WTC11 (cell line): Measurements from ENCODE around the gene AKT1S1. TPM values are rescaled to one million over a fixed set of nuclear protein-coding genes. Genes with fewer than 3 reads are reported as not detected.

Source experiments
- ATAC-seq: fragments of 200-7000 bp; cut with Tn5 transposase; 2 replicates; pipeline ENCODE4 v1.10.0; 2021; ENCODE audit warnings: mild to moderate bottlenecking, moderate library complexity
- CTCF ChIA-PET: fragments of 300-600 bp; sonication (Branson Sonifier 250); formaldehyde crosslinking; loops from one replicate; lab custom pipeline; 2021; ENCODE audit warnings: antibody characterized with exemption; lab: Charles Lee
- POLR2A ChIA-PET: fragments of 350-600 bp; sonication (Branson Sonifier 250); formaldehyde crosslinking; loops from one replicate; lab custom pipeline; 2021; ENCODE audit warnings: antibody characterized with exemption; lab: Charles Lee
- DNase-seq: peaks from one replicate; pipeline ENCODE4 v3.0.0; 2021; ENCODE audit warnings: low spot score
- H3K27ac Mint-ChIP-seq: 2 replicates; pipeline ENCODE4 v1.8.0; 2021; ENCODE audit warnings: mixed read lengths
- H3K27me3 Mint-ChIP-seq: 2 replicates; pipeline ENCODE4 v1.8.0; 2021; ENCODE audit warnings: low read depth, mild to moderate bottlenecking, moderate library complexity, mixed read lengths
- H3K36me3 Mint-ChIP-seq: 2 replicates; pipeline ENCODE4 v1.8.0; 2021; ENCODE audit warnings: mixed read lengths
- H3K4me1 Mint-ChIP-seq: 2 replicates; pipeline ENCODE4 v1.8.0; 2022; ENCODE audit warnings: mixed read lengths
- H3K4me3 Mint-ChIP-seq: 2 replicates; pipeline ENCODE4 v1.8.0; 2021; ENCODE audit warnings: mild to moderate bottlenecking, moderate library complexity, mixed read lengths
- H3K9me3 Mint-ChIP-seq: 2 replicates; pipeline ENCODE4 v1.8.0; 2021; ENCODE audit warnings: mixed read lengths
- CREM ChIP-seq: sonication (generic); formaldehyde crosslinking; IDR thresholded peaks from 2 replicates; pipeline ENCODE4 v1.8.1; 2022; ENCODE audit warnings: mild to moderate bottlenecking, missing genetic modification reagents, moderate library complexity
- ELF4 ChIP-seq: sonication (generic); formaldehyde crosslinking; IDR thresholded peaks from 2 replicates; pipeline ENCODE4 v1.8.1; 2022; ENCODE audit warnings: low read depth, mild to moderate bottlenecking, moderate library complexity, missing genetic modification reagents
- EMX1 ChIP-seq: fragments of 250-450 bp; sonication (Bioruptor Pico); IDR thresholded peaks from 2 replicates; pipeline ENCODE4 v1.8.0; 2021; ENCODE audit warnings: mild to moderate bottlenecking
- ETV6 ChIP-seq: sonication (generic); formaldehyde crosslinking; IDR thresholded peaks from 2 replicates; pipeline ENCODE4 v1.8.1; 2022; ENCODE audit warnings: mild to moderate bottlenecking, missing genetic modification reagents
- FOXK1 ChIP-seq: sonication (generic); formaldehyde crosslinking; IDR thresholded peaks from 2 replicates; pipeline ENCODE4 v1.8.0; 2022; ENCODE audit warnings: mild to moderate bottlenecking, moderate library complexity, missing genetic modification reagents
- IRF1 ChIP-seq: sonication (generic); formaldehyde crosslinking; IDR thresholded peaks from 2 replicates; pipeline ENCODE4 v1.8.0; 2023; ENCODE audit warnings: missing genetic modification reagents
- JUN ChIP-seq: sonication (generic); formaldehyde crosslinking; IDR thresholded peaks from 2 replicates; pipeline ENCODE4 v1.8.0; 2023; ENCODE audit warnings: mild to moderate bottlenecking, missing genetic modification reagents
- NFYB ChIP-seq: sonication (generic); formaldehyde crosslinking; conservative IDR thresholded peaks from 2 replicates; pipeline ENCODE4 v1.8.0; 2022; ENCODE audit warnings: low read depth, missing genetic modification reagents
- NR1H2 ChIP-seq: sonication (generic); formaldehyde crosslinking; IDR thresholded peaks from 2 replicates; pipeline ENCODE4 v1.9.0; 2021; ENCODE audit warnings: mild to moderate bottlenecking, moderate library complexity, missing genetic modification reagents
- NR2C2 ChIP-seq: sonication (generic); formaldehyde crosslinking; IDR thresholded peaks from 2 replicates; pipeline ENCODE4 v1.8.0; 2022; ENCODE audit warnings: mild to moderate bottlenecking, missing genetic modification reagents
- PRRX2 ChIP-seq: fragments of 250-450 bp; sonication (Bioruptor Pico); IDR thresholded peaks from 2 replicates; pipeline ENCODE4 v1.8.0; 2021; ENCODE audit warnings: mild to moderate bottlenecking
- RORB ChIP-seq: fragments of 250-450 bp; sonication (Bioruptor Pico); IDR thresholded peaks from 2 replicates; pipeline ENCODE4 v1.9.0; 2021; ENCODE audit warnings: mild to moderate bottlenecking
- SMAD4 ChIP-seq: sonication (generic); formaldehyde crosslinking; IDR thresholded peaks from 2 replicates; pipeline ENCODE4 v1.8.0; 2022; ENCODE audit warnings: mild to moderate bottlenecking, missing genetic modification reagents
- SOX15 ChIP-seq: fragments of 250-450 bp; sonication (Bioruptor Pico); IDR thresholded peaks from 2 replicates; pipeline ENCODE4 v1.9.0; 2021; ENCODE audit warnings: mild to moderate bottlenecking
- TCF7 ChIP-seq: sonication (generic); formaldehyde crosslinking; IDR thresholded peaks from 2 replicates; pipeline ENCODE4 v1.8.0; 2022; ENCODE audit warnings: mild to moderate bottlenecking, low read depth, missing genetic modification reagents, moderate library complexity
- TEAD4 ChIP-seq: sonication (generic); formaldehyde crosslinking; IDR thresholded peaks from 2 replicates; pipeline ENCODE4 v1.8.0; 2022; ENCODE audit warnings: mild to moderate bottlenecking, missing genetic modification reagents
- USF2 ChIP-seq: sonication (generic); formaldehyde crosslinking; IDR thresholded peaks from 2 replicates; pipeline ENCODE4 v1.8.1; 2023; ENCODE audit warnings: mild to moderate bottlenecking, missing genetic modification reagents, moderate library complexity
- ZNF121 ChIP-seq: sonication (generic); formaldehyde crosslinking; IDR thresholded peaks from 2 replicates; pipeline ENCODE4 v1.8.0; 2023; ENCODE audit warnings: missing genetic modification reagents
- ZNF263 ChIP-seq: sonication (generic); formaldehyde crosslinking; IDR thresholded peaks from 2 replicates; pipeline ENCODE4 v1.8.1; 2022; ENCODE audit warnings: low read depth, mild to moderate bottlenecking, moderate library complexity, missing genetic modification reagents
- ZNF317 ChIP-seq: sonication (generic); formaldehyde crosslinking; IDR thresholded peaks from 2 replicates; pipeline ENCODE4 v1.8.1; 2023; ENCODE audit warnings: low read depth, mild to moderate bottlenecking, moderate library complexity, missing genetic modification reagents, borderline replicate concordance
- ZNF396 ChIP-seq: fragments of 250-450 bp; sonication (Bioruptor Pico); IDR thresholded peaks from 2 replicates; pipeline ENCODE4 v1.8.0; 2021; ENCODE audit warnings: mild to moderate bottlenecking, moderate library complexity, borderline replicate concordance
- ZNF532 ChIP-seq: fragments of 250-450 bp; sonication (Bioruptor Pico); IDR thresholded peaks from 2 replicates; pipeline ENCODE4 v1.9.0; 2021; ENCODE audit warnings: mild to moderate bottlenecking, borderline replicate concordance
- total RNA-seq: library from RNA; stranded (reverse); gene quantifications from 3 replicates; pipeline ENCODE4 v1.2.3, GENCODE V29; 2021
- TF ChIP-seq, protein P1 (sequence below): fragments of 250-450 bp; sonication (Bioruptor Pico); IDR thresholded peaks from 2 replicates; pipeline ENCODE4 v1.9.0; 2021; ENCODE audit warnings: mild to moderate bottlenecking
- TF ChIP-seq, protein P2 (sequence below): fragments of 250-450 bp; sonication (Bioruptor Pico); IDR thresholded peaks from 2 replicates; pipeline ENCODE4 v2.1.2; 2022; ENCODE audit warnings: mild to moderate bottlenecking, moderate library complexity

AKT1S1 gene
- total RNA-seq, 1 experiment from 2014 or later: 47.8 TPM

- TF ChIP-seq ZNF263 (CRISPR knock-in tag) (no peak), TCF7 (CRISPR knock-in tag) (no peak), ZNF396 (CRISPR knock-in tag) (no peak), ELF4 (no peak), TEAD4 (CRISPR knock-in tag) (no peak), ZNF532 (no peak), NR2C2 (CRISPR knock-in tag) (no peak), SMAD4 (CRISPR knock-in tag) (no peak), ZNF121 (CRISPR knock-in tag) (no peak), NFYB (no peak), CREM (no peak), IRF1 (CRISPR knock-in tag) (no peak), FOXK1 (no peak), NR1H2 (CRISPR knock-in tag) (no peak), EMX1 (no peak), ZNF317 (CRISPR knock-in tag) (no peak)
- TF ChIP-seq, protein P1, sequence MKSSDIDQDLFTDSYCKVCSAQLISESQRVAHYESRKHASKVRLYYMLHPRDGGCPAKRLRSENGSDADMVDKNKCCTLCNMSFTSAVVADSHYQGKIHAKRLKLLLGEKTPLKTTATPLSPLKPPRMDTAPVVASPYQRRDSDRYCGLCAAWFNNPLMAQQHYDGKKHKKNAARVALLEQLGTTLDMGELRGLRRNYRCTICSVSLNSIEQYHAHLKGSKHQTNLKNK (CRISPR knock-in tag): no peak
- TF ChIP-seq, protein P2, sequence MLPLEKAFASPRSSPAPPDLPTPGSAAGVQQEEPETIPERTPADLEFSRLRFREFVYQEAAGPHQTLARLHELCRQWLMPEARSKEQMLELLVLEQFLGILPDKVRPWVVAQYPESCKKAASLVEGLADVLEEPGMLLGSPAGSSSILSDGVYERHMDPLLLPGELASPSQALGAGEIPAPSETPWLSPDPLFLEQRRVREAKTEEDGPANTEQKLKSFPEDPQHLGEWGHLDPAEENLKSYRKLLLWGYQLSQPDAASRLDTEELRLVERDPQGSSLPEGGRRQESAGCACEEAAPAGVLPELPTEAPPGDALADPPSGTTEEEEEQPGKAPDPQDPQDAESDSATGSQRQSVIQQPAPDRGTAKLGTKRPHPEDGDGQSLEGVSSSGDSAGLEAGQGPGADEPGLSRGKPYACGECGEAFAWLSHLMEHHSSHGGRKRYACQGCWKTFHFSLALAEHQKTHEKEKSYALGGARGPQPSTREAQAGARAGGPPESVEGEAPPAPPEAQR (CRISPR knock-in tag): no peak
- no peaks in the 10 kb centered on the region for H3K4me1 Mint-ChIP-seq
- peak overlapping the region; percentile 38 for H3K27ac Mint-ChIP-seq
- H3K4me3 Mint-ChIP-seq: no peak overlapping the region
- ATAC-seq: no peak
- H3K36me3 Mint-ChIP-seq: peaks cover 32% of the 10 kb centered on the region
- POLR2A ChIA-PET: no interaction called here
- DNase-seq: no peak
- H3K9me3 Mint-ChIP-seq: no peaks in the 10 kb centered on the region
- CTCF ChIA-PET: interaction anchor here (1.1 kb wide), 1 partner anchor 28 kb away, joined by 4 read pairs; the partner anchor contains the start of gene FUZ
- no peaks in the 10 kb centered on the region for H3K27me3 Mint-ChIP-seq
Measured at GRCh38 chr19:49840736-49841249, 36.4 kb downstream of the AKT1S1 start.

DNA sequence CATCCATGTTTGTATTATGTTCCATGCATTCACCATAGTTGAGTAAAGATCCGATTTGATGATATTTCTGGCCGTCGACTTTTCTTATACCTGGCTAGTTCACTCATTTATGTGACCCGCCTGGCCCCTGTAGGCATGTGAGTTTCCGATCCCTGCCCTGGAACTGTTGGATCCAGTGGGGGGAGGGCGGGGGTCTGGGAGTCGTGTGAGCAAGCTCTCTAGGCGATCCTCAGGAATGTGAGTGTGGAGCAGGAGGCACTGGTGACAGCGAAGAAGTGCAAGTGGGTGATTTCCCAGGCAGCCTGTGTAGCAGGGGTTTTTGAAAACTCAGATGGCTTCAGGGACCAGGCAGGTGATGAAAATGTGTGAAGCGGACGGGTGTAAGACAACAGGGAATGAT lies 36.8 kb downstream of the AKT1S1 start:
- Mint-ChIP-seq H3K27me3 (no peaks in the 10 kb centered on the region), H3K4me3 (no peak overlapping the region), H3K4me1 (no peaks in the 10 kb centered on the region), H3K27ac (peak overlapping the region; percentile 38; the same call in 1 of the 2 replicates), H3K9me3 (no peaks in the 10 kb centered on the region), H3K36me3 (peaks cover 33% of the 10 kb centered on the region)
- ChIA-PET CTCF (no interaction called here), POLR2A (no interaction called here)
- ATAC-seq (no peak), DNase-seq (no peak)
- no peak for TF ChIP-seq ETV6 (CRISPR knock-in tag)
- TF ChIP-seq SOX15 (CRISPR knock-in tag): no peak
- no peak for TF ChIP-seq ZNF532
- no peak for TF ChIP-seq IRF1 (CRISPR knock-in tag)
- no peak for TF ChIP-seq PRRX2 (CRISPR knock-in tag)
- no peak for TF ChIP-seq RORB (CRISPR knock-in tag)
- no peak for TF ChIP-seq TEAD4 (CRISPR knock-in tag)
- no peak for TF ChIP-seq NFYB
- no peak for TF ChIP-seq USF2 (CRISPR knock-in tag)
- no peak for TF ChIP-seq JUN
